ENCODE data around the gene TBX15.
A peak's percentile ranks its signal among the peaks of the same experiment; 100 is the strongest.

The TBX15 gene

DNA sequence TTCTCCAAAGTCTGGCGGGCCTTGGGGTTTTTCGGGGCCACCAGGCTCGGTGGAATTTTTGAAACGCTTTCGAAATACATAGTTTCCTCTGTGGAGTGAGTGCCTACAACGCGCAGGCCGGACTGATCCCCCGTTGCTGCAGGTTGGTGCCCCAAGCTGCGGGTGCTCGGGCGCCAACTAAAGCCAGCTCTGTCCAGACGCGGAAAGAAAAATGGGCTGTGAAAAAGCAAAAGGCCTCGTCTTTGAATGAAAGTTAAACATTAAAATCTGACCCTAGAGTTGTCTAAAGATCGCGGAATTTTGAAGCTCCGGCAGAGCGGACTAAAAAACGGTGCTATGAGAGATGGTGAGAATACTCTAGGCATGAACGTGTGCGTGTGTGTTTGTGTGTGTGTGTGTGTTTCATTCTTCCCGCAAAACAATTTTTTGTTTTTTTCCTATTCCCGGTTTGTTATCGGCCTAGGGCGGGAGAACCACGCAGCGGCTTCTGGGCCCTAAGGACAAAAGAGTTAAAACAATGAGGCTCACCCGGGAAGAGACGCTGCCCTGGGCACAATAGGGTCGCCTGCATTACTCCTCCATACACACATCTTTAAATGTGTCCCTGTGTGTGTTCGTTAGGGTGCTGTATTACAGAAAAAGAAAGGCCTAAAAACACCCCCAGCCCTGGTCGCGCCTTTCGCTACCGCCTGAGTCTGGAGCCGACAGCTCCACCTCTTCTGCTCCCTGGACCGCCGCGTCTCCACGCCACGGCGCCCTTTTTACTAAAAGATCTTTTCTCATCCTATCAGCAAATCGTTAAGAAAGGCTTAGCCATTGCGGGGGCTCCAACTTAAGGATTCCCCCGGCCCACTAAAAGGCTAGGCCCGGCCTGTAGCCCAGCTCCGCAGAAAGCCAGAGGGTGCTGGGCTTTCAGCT lies 3.2 kb downstream of the TBX15 start:
- Histone ChIP-seq H3K27me3 (replicated peaks) (no peaks in the 10 kb centered on the region), H3K27ac (peak overlapping the region; percentile 93), H3K4me3 (ENCODE audit: low read depth, low read length) (peak overlapping the region; percentile 64), H3K36me3 (replicated peaks) (peaks cover 3% of the 10 kb centered on the region)
- TF ChIP-seq, protein P1, sequence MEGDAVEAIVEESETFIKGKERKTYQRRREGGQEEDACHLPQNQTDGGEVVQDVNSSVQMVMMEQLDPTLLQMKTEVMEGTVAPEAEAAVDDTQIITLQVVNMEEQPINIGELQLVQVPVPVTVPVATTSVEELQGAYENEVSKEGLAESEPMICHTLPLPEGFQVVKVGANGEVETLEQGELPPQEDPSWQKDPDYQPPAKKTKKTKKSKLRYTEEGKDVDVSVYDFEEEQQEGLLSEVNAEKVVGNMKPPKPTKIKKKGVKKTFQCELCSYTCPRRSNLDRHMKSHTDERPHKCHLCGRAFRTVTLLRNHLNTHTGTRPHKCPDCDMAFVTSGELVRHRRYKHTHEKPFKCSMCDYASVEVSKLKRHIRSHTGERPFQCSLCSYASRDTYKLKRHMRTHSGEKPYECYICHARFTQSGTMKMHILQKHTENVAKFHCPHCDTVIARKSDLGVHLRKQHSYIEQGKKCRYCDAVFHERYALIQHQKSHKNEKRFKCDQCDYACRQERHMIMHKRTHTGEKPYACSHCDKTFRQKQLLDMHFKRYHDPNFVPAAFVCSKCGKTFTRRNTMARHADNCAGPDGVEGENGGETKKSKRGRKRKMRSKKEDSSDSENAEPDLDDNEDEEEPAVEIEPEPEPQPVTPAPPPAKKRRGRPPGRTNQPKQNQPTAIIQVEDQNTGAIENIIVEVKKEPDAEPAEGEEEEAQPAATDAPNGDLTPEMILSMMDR (IDR thresholded peaks at IDR 0.05; ENCODE audit: low read depth, low read length, missing control alignments): no peak
- DNase-seq: no peak
- in situ Hi-C loops (cut with HindIII; ENCODE audit: low pct_ligation_motif_present, low sequenced_read_pairs): no loop called here

DNA sequence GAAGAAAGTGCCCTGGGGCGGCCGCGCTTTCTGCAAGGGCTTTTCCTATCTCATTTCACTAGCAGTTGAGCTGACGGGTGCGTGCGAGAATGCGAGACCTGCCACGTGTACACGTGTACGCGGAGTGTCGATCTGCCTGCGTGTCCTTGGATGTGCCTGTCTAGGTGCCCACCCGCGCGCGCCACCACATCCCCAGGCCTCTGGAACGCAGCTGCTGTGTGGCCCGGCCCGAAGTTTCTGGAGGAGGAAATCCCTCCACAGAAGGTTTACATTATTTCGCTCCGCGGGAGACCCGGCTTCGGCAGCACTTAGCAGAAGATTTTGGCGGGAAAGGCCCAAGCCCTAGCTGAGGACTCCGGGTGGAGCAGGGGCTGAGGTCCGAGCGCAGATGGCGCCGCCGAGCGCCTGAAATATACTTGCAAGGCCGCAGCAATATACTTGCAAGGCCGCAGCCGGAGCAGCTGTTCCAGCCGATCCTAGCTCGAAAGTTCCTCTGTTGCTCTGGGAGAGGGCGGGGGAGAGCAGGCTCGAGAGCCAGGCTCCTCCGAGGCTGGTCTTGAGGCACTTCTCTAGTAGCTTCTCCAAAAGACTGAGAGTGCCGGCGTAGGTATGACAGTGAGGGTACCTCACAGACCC lies 3.9 kb downstream of the TBX15 start:
- H3K27me3 ChIP-seq (replicated peaks): no peaks in the 10 kb centered on the region
- TF ChIP-seq, protein P1 (IDR thresholded peaks at IDR 0.05; ENCODE audit: low read depth, low read length, missing control alignments): no peak
- DNase-seq: peak; percentile 72

DNA sequence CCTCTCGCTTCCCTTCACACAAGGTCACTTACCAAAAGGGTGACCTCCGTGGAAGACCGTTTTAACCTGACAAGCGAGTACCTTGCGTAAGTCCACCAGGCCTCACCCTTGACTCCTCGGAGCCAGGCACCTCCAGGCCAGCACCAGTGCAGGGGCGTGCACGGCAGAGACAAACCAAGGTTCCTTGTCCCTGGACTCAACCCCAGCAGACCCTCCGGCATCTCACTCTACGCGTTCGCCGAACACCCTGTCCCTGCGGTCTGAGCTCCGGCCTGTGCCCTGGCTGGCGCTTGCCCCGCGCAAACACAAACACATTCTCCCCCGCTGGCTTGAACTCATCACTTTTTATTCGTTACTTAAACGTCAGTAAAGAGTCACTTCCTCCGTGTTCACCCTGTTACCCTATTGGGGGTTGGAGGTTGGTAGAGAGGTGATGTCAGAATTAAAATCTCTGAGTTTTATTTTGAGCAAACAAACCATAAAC lies 4.5 kb downstream of the TBX15 start:
- in situ Hi-C loops (cut with HindIII; ENCODE audit: low pct_ligation_motif_present, low sequenced_read_pairs): no loop called here
- TF ChIP-seq, protein P1 (IDR thresholded peaks at IDR 0.05; ENCODE audit: low read depth, low read length, missing control alignments): no peak
- H3K27ac ChIP-seq: peak overlapping the region; percentile 93
- peaks cover 3% of the 10 kb centered on the region for H3K36me3 ChIP-seq (replicated peaks)
- H3K27me3 ChIP-seq (replicated peaks): no peaks in the 10 kb centered on the region
- H3K4me3 ChIP-seq (ENCODE audit: low read depth, low read length): peak overlapping the region; percentile 43
- DNase-seq: peak; percentile 66

More for the DNA sequence above, 3.9 kb downstream of the TBX15 start:
- peak overlapping the region; percentile 93 for H3K27ac ChIP-seq
- H3K4me3 ChIP-seq (ENCODE audit: low read depth, low read length): peak overlapping the region; percentile 33
- peaks cover 3% of the 10 kb centered on the region for H3K36me3 ChIP-seq (replicated peaks)
- in situ Hi-C loops (cut with HindIII; ENCODE audit: low pct_ligation_motif_present, low sequenced_read_pairs): no loop called here

DNA sequence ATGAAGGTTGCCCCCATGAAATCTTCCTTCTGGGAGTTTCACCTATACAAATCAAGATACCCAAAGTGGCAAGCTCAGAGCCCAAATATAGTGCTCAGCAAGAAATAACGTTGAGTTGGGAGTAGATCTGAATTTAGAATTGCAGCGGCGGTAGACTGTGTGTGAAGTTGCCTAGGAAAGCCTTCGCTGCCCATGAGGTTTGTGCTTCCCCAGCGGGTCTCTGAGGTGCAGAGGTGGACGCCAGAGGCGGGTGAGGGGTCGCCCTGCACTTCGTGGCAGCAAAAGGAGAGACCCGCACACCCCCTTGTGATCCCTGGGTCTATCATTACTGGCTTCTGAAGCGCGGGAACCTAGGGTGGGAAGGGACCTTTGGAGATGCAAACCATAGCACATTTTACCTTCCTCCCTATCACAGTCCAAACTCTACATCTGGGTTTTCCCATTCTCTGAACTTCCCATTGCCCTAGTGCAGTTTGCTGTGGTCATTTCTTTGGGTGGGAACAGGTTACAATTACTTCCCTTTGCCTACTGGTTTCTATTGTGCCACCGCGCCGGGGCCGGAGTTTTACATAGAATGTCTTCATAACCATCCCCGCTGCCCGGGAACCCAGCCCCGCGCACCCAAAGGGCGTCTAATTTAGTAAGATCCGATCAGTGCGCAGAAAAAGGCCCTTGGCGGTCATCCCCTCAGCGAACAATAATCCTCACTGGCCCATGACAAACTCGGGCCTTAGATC lies 5.2 kb downstream of the TBX15 start:
- Histone ChIP-seq H3K36me3 (replicated peaks) (peaks cover 3% of the 10 kb centered on the region), H3K4me3 (ENCODE audit: low read depth, low read length) (peak overlapping the region; percentile 43), H3K27ac (peak overlapping the region; percentile 93), H3K27me3 (replicated peaks) (no peaks in the 10 kb centered on the region)
- no peak for DNase-seq
- TF ChIP-seq, protein P1 (IDR thresholded peaks at IDR 0.05; ENCODE audit: low read depth, low read length, missing control alignments): no peak
- in situ Hi-C loops (cut with HindIII; ENCODE audit: low pct_ligation_motif_present, low sequenced_read_pairs): no loop called here

DNA sequence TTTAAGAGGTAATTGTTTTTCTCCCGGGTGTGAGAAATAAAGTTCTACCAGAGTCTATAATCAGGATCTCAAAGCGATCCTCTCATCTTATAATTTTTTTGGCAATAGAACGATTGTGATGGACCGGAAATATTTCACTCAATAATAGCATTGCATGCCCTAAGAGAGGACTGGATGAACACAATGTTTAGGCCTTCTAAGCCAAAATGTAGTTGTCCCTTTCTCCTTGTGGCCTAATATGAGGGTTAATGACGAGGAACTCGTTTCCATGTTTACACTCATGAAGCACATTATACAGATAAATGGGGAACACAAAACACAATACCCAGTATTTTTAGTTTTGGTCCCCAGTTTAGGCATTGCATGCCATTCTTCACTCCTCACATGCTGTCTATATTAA lies 5.9 kb downstream of the TBX15 start:
- Histone ChIP-seq H3K27me3 (replicated peaks) (no peaks in the 10 kb centered on the region), H3K36me3 (replicated peaks) (peaks cover 3% of the 10 kb centered on the region), H3K27ac (peak overlapping the region; percentile 93), H3K4me3 (ENCODE audit: low read depth, low read length) (no peak overlapping the region)
- TF ChIP-seq, protein P1 (IDR thresholded peaks at IDR 0.05; ENCODE audit: low read depth, low read length, missing control alignments): no peak
- DNase-seq: no peak
- in situ Hi-C loops (cut with HindIII; ENCODE audit: low pct_ligation_motif_present, low sequenced_read_pairs): no loop called here
